ENCODE results near the gene MID2.
"Not testable (repeated sequence)": the region's sequence is repeated elsewhere in the genome, so short reads cannot be mapped to it uniquely, and the experiment has no call there.

MID2 gene

DNA sequence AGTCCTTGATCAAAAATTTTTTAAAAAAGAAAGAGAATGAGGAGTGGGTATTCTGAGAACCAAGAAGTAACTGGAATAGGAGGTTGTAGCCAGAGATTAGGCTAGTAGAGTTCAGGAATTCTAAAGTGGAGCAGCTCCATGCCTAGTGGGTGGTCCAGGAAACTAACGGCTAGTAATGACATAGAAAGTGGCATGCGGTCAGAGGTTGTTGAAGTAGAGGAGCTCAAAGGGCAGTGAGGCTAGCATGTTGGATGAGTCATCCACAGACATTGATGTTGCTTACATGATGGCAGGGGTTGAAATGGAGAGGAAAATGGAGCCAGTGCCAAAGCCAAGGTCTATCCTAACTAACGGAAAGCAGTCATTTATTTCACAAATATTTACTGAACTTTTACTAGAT is 114.4 kb downstream of the MID2 start:
- no peak for DNase-seq (ENCODE audit: low spot score)

- DNase-seq (ENCODE audit: low spot score) = not testable (repeated sequence)
Observed at GRCh38 chrX:107955337-107955736, 129.7 kb downstream of the MID2 start.

DNA sequence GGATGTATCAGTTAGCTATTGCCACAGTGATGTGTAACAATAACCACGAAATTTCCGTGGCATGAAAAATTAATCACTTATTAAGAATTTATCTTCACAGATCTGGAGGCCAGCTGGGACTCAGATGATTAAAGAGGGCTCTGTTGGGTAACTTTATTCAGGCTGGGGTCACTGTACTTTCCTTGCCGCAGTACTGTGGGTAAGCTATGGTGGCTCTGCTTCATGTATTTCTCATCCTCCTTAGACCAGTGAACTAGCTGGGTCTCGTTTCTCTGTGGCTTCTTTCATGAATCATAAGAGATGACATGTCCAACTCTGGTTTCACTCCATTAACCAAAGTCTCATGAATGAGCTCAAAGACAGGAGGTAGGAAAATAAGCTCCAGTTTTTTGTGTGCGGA is 143.0 kb downstream of the MID2 start:
- DNase-seq (ENCODE audit: low spot score) = no peak

- DNase-seq (ENCODE audit: low spot score) = no peak
Observed at GRCh38 chrX:107970073-107970472, 144.4 kb downstream of the MID2 start.

- no peak for DNase-seq (ENCODE audit: low spot score)
Observed at GRCh38 chrX:107971636-107972035, 146.0 kb downstream of the MID2 start.

Data from AG08396 (cell line).